H9 (cell line): Measurements from ENCODE around the gene CEP89. TPM values are rescaled to one million over a fixed set of nuclear protein-coding genes. Genes with fewer than 3 reads are reported as not detected.

Source experiments
- DNase-seq: peaks from one replicate; pipeline ENCODE4 v3.0.0-alpha.2; 2017
- H2AFZ ChIP-seq: one replicate; pipeline ENCODE4 v1.6.1; 2013; ENCODE audit warnings: mild to moderate bottlenecking, low read length, control low read depth, moderate library complexity
- H2AK5ac ChIP-seq: 2 replicates; pipeline ENCODE4 v1.6.1; 2013; ENCODE audit warnings: low read length, control low read depth, mixed read lengths; ENCODE audit not compliant: insufficient read length
- H2BK120ac ChIP-seq: one replicate; pipeline ENCODE4 v1.6.1; 2013; ENCODE audit warnings: low read depth, mild to moderate bottlenecking, low read length, control low read depth, inconsistent platforms; ENCODE audit not compliant: poor library complexity, severe bottlenecking
- H2BK12ac ChIP-seq: 2 replicates; pipeline ENCODE4 v1.6.1; 2013; ENCODE audit warnings: low read length, control low read depth, mixed read lengths, low read depth; ENCODE audit not compliant: insufficient read length
- H2BK15ac ChIP-seq: 2 replicates; pipeline ENCODE4 v1.6.1; 2013; ENCODE audit warnings: low read depth, low read length, control low read depth
- H2BK20ac ChIP-seq: one replicate; pipeline ENCODE4 v1.6.1; 2013; ENCODE audit warnings: low read depth, mild to moderate bottlenecking, low read length, control low read depth, inconsistent platforms; ENCODE audit not compliant: poor library complexity, severe bottlenecking
- H2BK5ac ChIP-seq: 2 replicates; pipeline ENCODE4 v1.6.1; 2013; ENCODE audit warnings: low read length, control low read depth, mixed read lengths; ENCODE audit not compliant: insufficient read length
- H3K14ac ChIP-seq: 2 replicates; pipeline ENCODE4 v1.6.1; 2013; ENCODE audit warnings: low read length, control low read depth; ENCODE audit not compliant: insufficient read depth
- H3K18ac ChIP-seq: 2 replicates; pipeline ENCODE4 v1.6.1; 2013; ENCODE audit warnings: low read depth, mild to moderate bottlenecking, mixed read lengths, low read length, control low read depth; ENCODE audit not compliant: insufficient read length
- H3K23ac ChIP-seq: 2 replicates; pipeline ENCODE4 v1.6.1; 2013; ENCODE audit warnings: low read length, control low read depth, mixed read lengths, low read depth; ENCODE audit not compliant: insufficient read length
- H3K23me2 ChIP-seq: 2 replicates; pipeline ENCODE4 v1.6.1; 2013; ENCODE audit warnings: low read depth, mild to moderate bottlenecking, mixed read lengths, low read length, control low read depth; ENCODE audit not compliant: insufficient read length, poor library complexity, severe bottlenecking
- H3K27ac ChIP-seq: 2 replicates; pipeline ENCODE4 v1.5.1; 2013; ENCODE audit warnings: low read length, control low read depth, mixed read lengths, low read depth; ENCODE audit not compliant: insufficient read length
- H3K27me3 ChIP-seq: 2 replicates; pipeline ENCODE4 v1.6.1; 2013; ENCODE audit warnings: low read length, control low read depth, inconsistent platforms; ENCODE audit not compliant: insufficient read depth
- H3K4ac ChIP-seq: 2 replicates; pipeline ENCODE4 v1.6.1; 2013; ENCODE audit warnings: low read depth, mild to moderate bottlenecking, control low read depth, inconsistent platforms, low read length, moderate library complexity
- H3K4me1 ChIP-seq: 2 replicates; pipeline ENCODE4 v1.6.1; 2013; ENCODE audit warnings: low read length, control low read depth, inconsistent platforms; ENCODE audit not compliant: insufficient read depth
- H3K4me2 ChIP-seq: 2 replicates; pipeline ENCODE4 v1.6.1; 2013; ENCODE audit warnings: low read length, control low read depth, mixed read lengths; ENCODE audit not compliant: insufficient read length, insufficient read depth
- H3K56ac ChIP-seq: 2 replicates; pipeline ENCODE4 v1.6.1; 2013; ENCODE audit warnings: low read depth, mild to moderate bottlenecking, mixed read lengths, low read length, control low read depth; ENCODE audit not compliant: insufficient read length
- H3K79me1 ChIP-seq: 2 replicates; pipeline ENCODE4 v1.6.1; 2013; ENCODE audit warnings: low read depth, mild to moderate bottlenecking, moderate library complexity, low read length, control low read depth, inconsistent platforms; ENCODE audit not compliant: insufficient read depth, poor library complexity, severe bottlenecking
- H3K79me2 ChIP-seq: 2 replicates; pipeline ENCODE4 v1.6.1; 2013; ENCODE audit warnings: low read length, control low read depth, inconsistent platforms; ENCODE audit not compliant: insufficient read depth
- H3K9ac ChIP-seq: 2 replicates; pipeline ENCODE4 v1.6.1; 2013; ENCODE audit warnings: low read length, control low read depth, mixed read lengths; ENCODE audit not compliant: insufficient read length; ENCODE audit errors: extremely low read depth
- H3K9me3 ChIP-seq: one replicate; pipeline ENCODE4 v1.6.1; 2013; ENCODE audit warnings: low read depth, low read length, inconsistent platforms; ENCODE audit not compliant: control insufficient read depth
- H3T11ph ChIP-seq: one replicate; pipeline ENCODE4 v1.6.1; 2013; ENCODE audit warnings: mild to moderate bottlenecking, low read length, control low read depth, inconsistent platforms
- H4K20me1 ChIP-seq: one replicate; pipeline ENCODE4 v1.6.1; 2013; ENCODE audit not compliant: control insufficient read depth, insufficient read length, insufficient read depth
- H4K5ac ChIP-seq: 2 replicates; pipeline ENCODE4 v1.6.1; 2013; ENCODE audit warnings: low read depth, mild to moderate bottlenecking, mixed read lengths, low read length, control low read depth; ENCODE audit not compliant: insufficient read length
- H4K8ac ChIP-seq: replicated peaks from 2 replicates; pipeline ENCODE4 v1.6.1; 2013; ENCODE audit warnings: low read length, control low read depth, mixed read lengths, low read depth; ENCODE audit not compliant: insufficient read length
- H4K91ac ChIP-seq: 2 replicates; pipeline ENCODE4 v1.6.1; 2013; ENCODE audit warnings: low read depth, mild to moderate bottlenecking, moderate library complexity, mixed read lengths, low read length, control low read depth; ENCODE audit not compliant: insufficient read length
- H3K27ac Mint-ChIP-seq, 3 experiments: 2 replicates in 2 of 3; 3 replicates in 1 of 3; pipeline ENCODE4 v1.8.0; 2020 to 2021; ENCODE audit warnings: mixed read lengths in 3 of 3, mild to moderate bottlenecking in 1 of 3, moderate library complexity in 1 of 3
- H3K27me3 Mint-ChIP-seq: 2 replicates; pipeline ENCODE4 v1.8.0; 2021; ENCODE audit warnings: low read depth, mild to moderate bottlenecking, moderate library complexity, mixed read lengths
- H3K36me3 Mint-ChIP-seq, 3 experiments: 2 replicates in 2 of 3; 3 replicates in 1 of 3; pipeline ENCODE4 v1.8.0; 2020 to 2021; ENCODE audit warnings: low read depth in 3 of 3, mixed read lengths in 3 of 3; ENCODE audit not compliant: insufficient read depth in 1 of 3
- H3K4me1 Mint-ChIP-seq, 2 experiments: 2 replicates each; pipeline ENCODE4 v1.8.0; 2020; ENCODE audit warnings: mixed read lengths in 2 of 2
- H3K4me3 Mint-ChIP-seq, 2 experiments: 2 replicates in 1 of 2; 3 replicates in 1 of 2; pipeline ENCODE4 v1.8.0; 2020 to 2021; ENCODE audit warnings: mild to moderate bottlenecking in 2 of 2, mixed read lengths in 2 of 2, moderate library complexity in 1 of 2
- H3K9me3 Mint-ChIP-seq, 2 experiments: 2 replicates in 1 of 2; 3 replicates in 1 of 2; pipeline ENCODE4 v1.8.0; 2020; ENCODE audit warnings: mild to moderate bottlenecking in 2 of 2, mixed read lengths in 2 of 2, moderate library complexity in 1 of 2
- CTCF ChIP-seq: fragments of 200-600 bp; sonication (generic); conservative IDR thresholded peaks from 3 replicates; pipeline ENCODE4 v1.8.0; 2021; ENCODE audit warnings: antibody characterized with exemption, mild to moderate bottlenecking
- WGBS: extraction: QIAGEN DNeasy Blood & Tissue Kit; methylation state at CpG from one replicate; pipeline ENCODE4 v1.1.7; 2013; ENCODE audit warnings: missing lambda C conversion rate, low lambda C conversion rate, mixed read lengths; ENCODE audit not compliant: insufficient read length; ENCODE audit errors: extremely low coverage; 5-methylcytosine and 5-hydroxymethylcytosine counted together
- total RNA-seq: library from RNA; stranded (reverse); gene quantifications from 2 replicates; pipeline ENCODE4 v1.2.1, GENCODE V29; 2021

Gene CEP89
- total RNA-seq, 1 experiment from 2014 or later = 22.1 TPM

- Histone ChIP-seq H4K8ac (no peak overlapping the region), H3K79me2 (no peaks in the 10 kb centered on the region), H3K4ac (no peak overlapping the region), H2AK5ac (no peak overlapping the region), H3K56ac (no peak overlapping the region), H4K91ac (no peak overlapping the region), H2BK120ac (no peak overlapping the region), H3K27me3 (no peaks in the 10 kb centered on the region), H3K23ac (no peak overlapping the region), H3K27ac (no peak overlapping the region), H3K4me2 (no peak overlapping the region), H3T11ph (no peak overlapping the region), H4K5ac (no peak overlapping the region), H2BK5ac (no peak overlapping the region), H2BK15ac (no peak overlapping the region), H3K9ac (no peak overlapping the region), H2AFZ (no peak overlapping the region), H3K23me2 (no peaks in the 10 kb centered on the region), H2BK12ac (no peak overlapping the region), H3K9me3 (no peaks in the 10 kb centered on the region), H2BK20ac (no peak overlapping the region), H3K18ac (no peak overlapping the region), H4K20me1 (no peaks in the 10 kb centered on the region), H3K14ac (no peak overlapping the region), H3K4me1 (no peaks in the 10 kb centered on the region), H3K79me1 (no peaks in the 10 kb centered on the region)
- no peaks in the 10 kb centered on the region for H3K27me3 Mint-ChIP-seq
- no peak for TF ChIP-seq CTCF
- no peaks in the 10 kb centered on the region for H3K9me3 Mint-ChIP-seq
- no peak overlapping the region; a peak in 1 of 5 replicates for H3K4me3 Mint-ChIP-seq
- no CpG with 5 or more reads among the region's 9 CpGs for WGBS
- peaks cover 28 to 30% of the 10 kb centered on the region in 2 experiments for H3K4me1 Mint-ChIP-seq
- peak overlapping the region in 1 of 3 experiments; percentile 28; a peak in 2 of 7 replicates for H3K27ac Mint-ChIP-seq
- peaks cover 0 to 9% (median 2%) of the 10 kb centered on the region in 3 experiments; a peak in 2 of 7 replicates for H3K36me3 Mint-ChIP-seq
- DNase-seq = no peak
Measured at GRCh38 chr19:32876236-32876918, 95.4 kb downstream of the CEP89 start.
